ENCODE data around the gene AIG1.

Gene AIG1

DNA sequence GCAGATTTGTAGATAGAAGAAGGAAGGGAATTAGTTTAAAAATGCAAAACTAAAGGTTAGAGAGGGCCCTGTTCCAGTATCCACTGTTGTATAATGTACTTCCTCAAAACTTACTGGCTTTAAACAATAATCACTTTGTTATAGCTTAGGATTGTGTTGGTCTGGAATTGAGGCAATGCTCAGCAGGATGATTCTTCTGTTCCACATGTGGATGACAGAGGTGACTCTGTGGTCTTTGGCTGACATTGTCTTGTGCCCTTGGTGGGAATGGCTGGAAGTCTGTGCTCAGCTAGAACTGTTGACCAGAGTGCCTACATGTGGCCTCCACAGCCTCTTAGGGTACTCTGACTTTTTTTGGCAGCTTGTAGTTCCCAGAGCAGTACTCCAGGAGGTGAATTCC, 143.4 kb downstream of the AIG1 start:
- no peak for DNase-seq

DNA sequence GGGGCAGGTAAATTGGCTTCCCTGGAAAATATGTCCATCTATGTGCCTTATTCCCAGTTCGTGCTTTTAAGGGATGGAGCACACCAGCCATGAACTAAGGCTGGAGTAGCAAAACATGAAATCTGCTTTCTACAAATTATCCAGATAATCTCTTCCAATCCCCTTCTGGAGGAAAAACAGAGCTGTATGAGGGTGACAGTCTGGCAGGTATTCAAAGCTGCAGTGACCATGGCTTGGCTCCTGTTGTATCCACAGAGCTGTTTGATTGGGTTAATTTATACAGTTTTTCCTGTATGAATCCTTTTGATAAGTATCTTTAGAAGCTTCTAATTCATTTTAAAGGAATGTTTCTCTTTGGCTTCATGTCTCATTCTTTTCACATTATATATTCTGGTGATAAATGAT, 144.4 kb downstream of the AIG1 start:
- DNase-seq: no peak

DNA sequence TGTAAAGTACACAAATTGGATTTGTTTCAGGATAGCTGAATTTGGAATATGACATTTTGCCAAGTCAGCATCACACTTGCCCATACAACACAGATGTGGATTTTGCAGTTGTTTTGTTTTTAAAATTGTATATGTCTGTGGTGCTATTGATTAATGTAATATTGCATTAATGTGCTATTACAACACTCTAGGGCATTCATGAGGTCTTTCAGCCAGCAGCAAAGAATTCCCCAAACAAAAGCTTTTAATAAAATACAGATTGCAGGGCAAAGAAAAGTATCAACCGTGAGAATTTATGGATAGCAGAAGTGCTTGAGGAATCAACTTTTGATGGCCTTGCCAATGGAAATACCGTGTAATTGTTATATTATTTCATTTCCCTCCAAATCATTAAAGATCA, 144.9 kb downstream of the AIG1 start:
- no peak for DNase-seq

DNA sequence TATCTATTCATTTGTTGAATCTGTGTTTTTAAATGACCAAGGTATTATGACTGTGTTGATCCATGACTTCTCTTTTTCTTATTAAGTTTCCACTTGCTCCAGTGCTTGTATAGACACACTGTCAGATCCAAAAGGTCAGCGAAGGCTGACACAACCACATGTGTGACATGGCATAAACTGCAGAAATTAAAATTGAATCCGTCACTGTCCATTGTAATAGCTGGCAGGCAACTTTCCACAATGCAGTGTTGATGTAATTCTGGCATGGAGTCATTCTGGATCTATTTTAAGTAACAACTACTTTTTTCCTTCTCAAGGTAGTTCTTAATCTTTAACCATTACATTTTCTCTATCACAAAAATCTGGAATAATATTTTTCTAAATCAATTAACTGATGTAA, 145.3 kb downstream of the AIG1 start:
- no peak for DNase-seq

DNA sequence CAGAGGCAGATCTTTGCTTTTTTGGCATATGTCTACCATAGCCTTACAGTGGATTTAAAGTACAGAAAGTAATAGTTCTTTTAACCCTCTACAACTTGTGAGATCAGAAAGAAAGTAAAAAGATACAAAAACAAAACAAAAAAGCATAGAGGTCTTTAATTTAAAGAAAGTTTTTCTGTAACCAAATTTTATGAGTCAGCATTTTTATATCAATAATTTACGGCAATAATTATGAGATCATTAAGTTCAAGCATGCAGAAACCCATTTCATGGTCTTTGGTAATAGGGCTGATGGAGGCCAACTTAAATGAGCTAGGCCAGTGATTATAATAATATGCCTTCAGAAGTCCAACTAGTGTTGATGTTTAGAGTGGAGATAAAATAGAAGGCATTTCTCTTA, 145.9 kb downstream of the AIG1 start:
- no peak for DNase-seq

DNA sequence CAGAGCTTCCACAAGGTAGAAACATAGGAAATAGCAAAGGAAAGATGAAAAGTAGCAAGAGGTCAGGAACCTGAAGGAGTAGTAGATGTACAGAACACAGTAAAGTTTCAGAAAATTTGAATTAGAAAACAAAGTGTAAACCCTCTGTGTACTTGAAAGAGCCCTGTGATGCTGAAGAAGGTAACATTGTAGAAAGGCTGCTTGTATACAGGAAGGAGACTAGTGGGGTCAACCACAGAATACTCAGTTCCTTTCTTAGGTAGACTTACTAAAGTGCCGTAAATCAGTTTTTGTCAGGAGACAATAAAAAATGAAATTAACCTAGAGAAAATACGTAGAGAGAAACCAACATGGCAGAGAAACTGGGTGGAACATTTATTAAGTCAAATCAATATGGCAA, 149.7 kb downstream of the AIG1 start:
- no peak for DNase-seq

DNA sequence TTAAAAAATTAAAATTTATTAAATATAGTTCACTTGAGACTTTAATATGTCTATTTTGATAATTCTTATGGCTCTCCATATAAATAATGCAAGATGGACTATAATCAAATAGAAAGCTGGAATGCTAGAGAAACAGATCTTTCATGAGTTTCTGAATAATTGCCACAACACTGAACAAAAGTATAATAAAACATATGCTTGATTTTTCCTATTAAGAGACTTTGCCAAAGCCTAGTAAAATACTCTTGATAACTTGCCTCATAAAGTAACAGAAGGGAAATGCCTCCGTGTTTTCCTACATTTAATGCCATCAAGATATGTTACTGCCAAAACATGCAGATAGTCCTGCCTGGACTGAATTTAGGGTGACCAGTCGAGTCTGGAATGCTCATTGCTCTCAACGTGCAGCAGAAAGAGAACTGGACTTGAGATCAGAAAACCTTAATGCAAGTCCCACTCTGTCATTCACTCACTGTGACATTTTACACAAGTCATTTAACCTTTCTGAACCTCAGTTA, 153.2 kb downstream of the AIG1 start:
- no peak for DNase-seq

DNA sequence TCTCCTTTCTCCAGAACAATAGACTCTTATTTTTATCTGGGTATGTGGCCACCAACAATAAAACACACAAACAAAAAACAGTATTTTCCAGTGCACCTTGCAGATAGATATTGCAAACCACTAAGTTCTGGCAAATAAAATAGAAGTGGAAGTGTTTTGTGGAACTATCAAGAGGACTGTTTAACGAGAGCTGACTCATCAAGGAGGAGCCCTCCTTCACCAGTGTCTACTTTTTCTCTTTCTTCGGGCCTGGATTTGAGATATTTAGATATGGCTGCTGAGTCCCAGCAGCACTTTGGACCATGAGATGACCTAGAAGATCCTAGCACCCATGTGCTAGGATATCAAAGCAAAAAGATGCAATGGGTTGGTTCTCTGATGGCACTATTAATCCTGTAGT, 154.7 kb downstream of the AIG1 start:
- DNase-seq: no peak

DNA sequence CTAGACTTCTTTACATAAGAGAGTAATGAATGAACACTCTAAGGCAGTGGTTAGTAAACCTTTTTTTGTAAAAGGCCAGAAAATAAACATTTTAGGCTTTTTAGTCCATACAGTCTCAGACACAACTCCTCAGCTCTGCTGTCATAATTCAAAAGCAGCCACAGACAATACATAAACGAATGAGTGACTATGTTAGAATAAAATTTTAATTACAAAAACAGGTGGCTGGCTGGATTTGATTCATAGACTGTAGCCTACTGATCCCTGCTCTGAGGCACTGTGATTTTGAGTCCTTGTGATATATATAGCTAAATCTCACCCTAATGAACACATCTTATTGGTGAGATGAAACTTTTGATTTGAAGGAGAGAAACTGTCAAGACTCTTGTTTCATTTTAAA, 155.1 kb downstream of the AIG1 start:
- no peak for DNase-seq

DNA sequence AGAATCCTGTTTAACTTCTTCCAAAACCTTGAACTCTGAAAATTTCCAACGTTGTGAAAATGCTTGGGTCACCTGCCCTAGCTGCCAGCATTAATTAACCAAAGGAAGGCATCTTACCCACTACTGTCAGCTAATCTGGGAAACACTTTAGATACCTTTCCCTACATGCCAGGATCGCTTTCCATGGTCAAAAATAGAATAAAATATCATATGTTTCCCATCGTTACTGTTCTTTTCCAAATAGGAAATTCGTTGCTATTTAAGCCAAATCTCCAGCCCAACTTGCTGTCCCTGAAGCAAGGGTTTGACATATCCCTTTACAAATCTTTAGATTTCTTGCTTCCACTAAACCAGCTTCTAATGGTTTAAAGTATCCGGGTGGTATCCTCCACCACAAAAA, 157.5 kb downstream of the AIG1 start:
- no peak for DNase-seq

DNA sequence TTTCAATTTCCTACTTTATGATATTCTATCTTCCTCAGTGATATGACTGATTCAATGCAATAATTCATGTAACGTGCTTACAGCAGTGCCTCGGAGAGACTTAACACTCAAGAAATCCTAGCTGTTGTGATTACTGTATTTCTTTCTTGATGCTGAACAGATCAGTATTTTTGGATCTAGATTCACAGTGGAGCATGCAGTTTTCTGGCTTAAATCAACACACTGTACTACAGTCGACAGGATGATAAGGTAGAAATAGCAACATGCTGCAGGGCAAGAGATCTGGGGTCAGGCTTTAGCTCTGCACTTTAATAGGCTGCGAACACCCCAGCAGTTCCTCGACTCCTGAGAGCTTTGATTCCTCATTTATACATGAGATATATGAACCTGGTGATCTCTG, 161.0 kb downstream of the AIG1 start:
- DNase-seq: no peak

DNA sequence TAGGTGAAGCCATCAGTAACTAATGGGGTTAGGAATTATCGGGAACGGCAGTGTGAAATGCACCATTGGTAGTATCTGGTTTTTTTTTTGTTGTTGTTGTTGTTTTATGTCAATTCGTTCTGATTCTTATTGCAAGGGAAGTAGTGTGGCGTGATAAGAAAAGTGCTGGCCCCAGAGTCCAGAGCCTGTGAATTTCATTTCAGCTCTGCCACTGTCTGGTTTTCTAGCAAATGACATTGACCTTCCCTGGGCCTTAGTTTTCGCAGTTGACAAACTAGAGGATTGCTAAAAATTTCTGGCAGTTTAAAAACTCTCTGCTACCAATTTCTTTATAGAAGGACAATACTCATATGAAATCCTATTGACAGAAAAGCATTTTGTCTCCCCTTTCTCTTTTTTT, 161.6 kb downstream of the AIG1 start:
- no peak for DNase-seq

DNA sequence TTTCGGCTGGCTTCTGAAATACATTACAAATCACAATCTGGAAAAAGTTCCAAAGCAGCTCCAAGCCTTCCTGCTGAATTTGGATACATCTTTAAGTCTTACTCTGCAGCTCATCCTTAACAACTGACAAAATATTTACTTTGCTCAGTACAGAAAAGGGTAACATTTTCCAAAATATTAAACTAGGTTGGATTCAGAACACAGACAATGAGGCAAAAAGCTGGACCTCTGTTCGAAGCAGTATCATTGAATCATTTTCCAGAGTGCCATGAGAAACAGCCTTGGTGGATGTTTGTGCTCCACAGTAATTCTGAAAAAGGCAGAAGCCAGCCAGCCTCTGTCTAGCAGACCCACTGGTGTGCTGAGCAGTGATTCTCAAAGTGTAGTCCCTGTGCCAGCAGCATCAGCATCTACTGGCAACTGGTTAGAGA, 162.1 kb downstream of the AIG1 start:
- DNase-seq: no peak

DNA sequence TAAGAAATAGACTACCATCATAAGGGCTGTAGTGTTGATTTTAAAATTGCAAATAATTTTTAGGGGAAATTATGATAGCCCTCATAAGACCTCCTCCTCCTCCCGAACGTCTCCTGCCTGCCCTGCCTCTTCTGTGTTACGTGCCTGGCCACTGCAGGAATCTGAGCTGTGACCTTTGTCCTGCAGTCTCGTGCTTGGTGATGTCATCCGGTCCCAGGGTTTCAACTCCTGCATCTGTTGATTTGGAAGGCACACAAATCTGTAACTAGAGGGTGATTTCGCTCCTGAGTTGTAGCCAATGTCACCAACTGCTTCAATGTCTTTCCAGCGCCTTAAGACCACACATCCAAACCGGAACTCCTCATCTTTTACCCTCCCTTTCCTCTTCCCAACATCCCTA, 163.2 kb downstream of the AIG1 start:
- no peak for DNase-seq

DNA sequence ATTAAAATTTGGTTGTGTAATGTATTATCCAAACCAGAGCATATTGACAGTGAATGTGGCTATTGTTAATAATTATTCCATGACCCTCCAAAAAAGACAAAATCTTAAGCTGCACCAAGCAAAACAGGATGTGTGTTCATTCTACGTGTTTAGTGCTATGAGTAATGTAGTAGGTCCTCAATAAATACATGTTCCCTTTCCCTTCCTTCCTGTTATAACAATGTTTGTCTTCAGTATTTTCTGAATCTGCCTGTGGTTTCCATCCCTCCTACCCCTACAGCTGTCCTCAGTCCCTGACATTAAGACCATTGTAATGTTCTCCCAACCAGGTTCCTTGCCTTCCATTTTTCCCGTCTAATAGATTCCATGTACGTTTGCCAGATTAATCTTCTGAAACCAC, 163.8 kb downstream of the AIG1 start:
- DNase-seq: no peak

DNA sequence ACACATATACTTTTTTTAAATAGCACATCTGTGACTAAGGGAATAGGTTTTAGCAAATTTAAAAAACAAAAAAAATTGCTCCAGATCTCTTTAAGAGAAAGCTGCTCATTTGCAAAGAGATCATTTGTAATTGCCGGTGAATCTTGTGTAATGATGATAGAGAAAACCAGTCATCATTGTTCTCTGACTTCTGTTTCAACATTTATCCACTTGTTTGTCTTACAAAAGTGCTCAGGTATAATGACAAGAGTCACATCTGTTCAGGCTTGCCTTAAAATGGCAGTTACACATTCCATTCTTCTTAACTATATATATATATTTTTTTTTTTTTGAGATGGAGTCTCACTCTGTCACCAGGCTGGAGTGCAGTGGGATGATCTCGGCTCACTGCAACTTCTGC, 165.2 kb downstream of the AIG1 start:
- no peak for DNase-seq

DNA sequence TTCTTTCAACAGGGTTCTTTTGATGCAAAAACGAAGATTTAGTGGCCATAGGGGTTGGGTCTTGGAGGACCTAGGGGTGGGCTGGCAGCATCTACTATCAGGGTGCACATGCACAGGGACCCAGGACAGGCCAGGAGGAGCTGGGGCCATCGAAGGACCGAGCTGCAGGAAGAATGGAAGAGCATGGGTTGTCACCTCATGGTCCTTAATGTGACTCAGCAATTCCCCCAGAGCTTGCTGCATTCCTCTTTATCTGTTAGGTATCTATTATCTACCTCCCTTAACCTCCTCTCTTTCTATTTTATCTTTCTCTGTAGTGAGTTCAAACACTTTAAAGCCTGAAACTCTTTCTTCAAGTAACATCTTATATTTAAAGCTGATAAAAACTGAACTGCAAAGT, 167.0 kb downstream of the AIG1 start:
- no peak for DNase-seq

DNA sequence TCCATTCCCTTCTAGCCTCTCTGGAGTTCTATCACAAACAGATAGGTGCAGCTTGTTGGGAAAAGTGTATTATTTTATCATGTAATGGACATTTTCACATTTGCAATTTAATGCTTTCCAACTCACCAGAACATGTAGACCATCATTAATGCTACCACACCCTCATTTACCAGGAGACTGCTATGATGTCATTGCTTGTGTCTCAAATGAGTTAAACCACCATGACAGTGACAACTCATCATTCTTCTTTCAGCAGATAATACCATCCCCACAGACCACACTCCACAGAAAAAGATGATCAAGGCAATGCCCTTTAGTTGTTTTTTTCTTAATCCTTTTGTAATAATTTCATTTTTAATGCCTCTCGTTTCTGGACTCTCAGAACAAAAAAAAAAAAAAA, 168.7 kb downstream of the AIG1 start:
- DNase-seq: no peak

DNA sequence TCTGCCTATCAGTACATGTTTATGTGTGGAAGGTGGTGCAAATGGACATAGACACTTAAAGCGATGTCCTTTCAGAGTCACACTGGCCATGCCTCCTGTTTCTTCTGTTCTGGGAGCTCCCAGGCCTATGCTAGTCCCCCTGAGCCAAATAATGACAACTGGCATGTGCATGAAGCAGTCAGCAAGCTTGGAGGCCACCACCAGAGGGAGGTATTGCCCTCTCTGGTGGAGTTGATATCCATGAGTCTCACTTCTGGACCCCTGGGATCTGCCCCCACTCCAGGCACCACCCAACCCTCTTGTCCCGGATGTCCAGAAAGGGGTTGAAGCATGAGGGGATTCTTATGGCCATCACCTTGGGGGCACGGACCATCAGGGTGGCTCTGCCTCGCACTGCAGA, 172.2 kb downstream of the AIG1 start:
- DNase-seq: no peak

DNA sequence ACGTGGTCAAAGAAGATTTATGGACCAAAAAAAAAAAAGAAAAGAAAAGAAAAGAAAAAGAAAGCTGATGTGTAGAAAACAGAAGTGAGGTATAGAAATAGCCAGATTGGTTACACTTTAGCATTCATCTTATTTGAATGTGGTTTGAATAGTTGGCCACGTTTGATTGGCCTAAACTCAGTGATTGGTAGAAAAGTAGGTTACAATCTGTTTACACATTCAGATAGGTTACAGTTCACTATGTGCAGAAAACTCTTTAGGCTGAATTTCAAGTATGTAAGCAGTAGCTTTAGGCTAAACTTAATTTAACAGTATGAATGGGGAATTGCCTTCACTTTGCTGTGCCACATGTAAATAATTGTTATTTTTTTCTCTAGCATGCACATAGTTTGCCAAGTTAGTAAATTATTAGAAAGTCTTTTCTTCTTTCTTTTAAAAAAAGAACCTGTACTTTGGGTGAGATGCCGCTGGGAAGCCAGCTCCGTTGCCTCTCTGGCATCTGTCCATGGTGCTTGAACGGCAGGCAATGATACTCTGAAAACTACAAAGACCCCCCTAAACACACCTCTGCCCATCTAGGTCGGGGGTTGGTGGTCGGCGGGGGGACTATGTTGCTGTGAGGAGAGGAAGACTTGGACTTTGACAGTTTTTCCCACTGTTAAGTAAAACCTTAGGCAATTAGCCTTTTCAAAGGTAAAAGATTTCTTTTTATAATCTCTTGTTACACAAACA, 173.0 kb downstream of the AIG1 start:
- no peak for DNase-seq

DNA sequence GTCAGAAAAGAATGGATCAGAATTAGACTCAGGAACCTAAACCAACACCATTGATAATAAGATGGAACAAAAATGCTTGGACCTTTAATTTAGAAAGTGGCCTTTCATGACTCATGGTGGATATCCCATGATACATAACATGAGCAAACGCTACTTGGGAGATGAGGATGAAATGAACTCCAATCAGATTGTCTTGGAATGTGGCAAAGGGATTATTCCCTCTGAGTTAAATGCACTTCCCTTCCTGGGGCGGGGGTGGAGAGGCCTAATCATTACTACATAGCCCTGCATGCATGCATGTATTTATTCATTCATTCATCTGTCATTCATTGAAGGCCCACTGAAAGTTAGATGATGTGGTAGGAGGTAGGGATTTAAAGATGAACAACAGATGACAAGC, 174.0 kb downstream of the AIG1 start:
- no peak for DNase-seq

DNA sequence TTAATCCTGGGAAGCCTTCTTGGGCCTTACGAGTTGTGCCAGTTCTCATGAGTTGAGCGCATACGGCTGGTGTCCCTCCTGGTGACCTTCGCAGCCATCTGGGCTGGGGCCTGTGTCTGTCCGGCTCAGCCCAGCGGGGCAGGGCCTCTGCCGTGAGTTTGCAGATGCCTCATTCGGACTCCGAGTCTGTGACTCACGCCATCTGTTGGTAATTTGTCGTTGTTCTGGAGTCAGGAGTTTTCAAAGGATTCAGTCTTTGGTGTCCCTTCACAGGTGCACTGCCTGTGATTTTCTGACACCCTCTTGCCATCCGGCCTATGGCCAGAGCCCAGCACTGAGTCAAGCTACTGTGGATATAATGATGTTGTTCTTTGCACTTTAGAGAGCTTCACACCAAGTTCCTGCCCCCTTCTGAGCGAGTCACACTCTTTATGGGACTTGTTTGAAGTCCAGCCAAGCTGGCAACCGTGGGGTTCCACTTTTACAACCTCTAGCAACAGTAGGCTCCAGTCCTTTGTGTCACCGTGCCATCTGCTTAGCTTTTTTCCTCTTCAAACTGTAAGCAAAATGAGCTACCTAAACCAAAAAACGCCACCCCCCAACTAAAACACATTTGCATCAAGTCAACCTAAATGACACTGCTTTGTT, 175.6 kb downstream of the AIG1 start:
- DNase-seq: no peak

DNA sequence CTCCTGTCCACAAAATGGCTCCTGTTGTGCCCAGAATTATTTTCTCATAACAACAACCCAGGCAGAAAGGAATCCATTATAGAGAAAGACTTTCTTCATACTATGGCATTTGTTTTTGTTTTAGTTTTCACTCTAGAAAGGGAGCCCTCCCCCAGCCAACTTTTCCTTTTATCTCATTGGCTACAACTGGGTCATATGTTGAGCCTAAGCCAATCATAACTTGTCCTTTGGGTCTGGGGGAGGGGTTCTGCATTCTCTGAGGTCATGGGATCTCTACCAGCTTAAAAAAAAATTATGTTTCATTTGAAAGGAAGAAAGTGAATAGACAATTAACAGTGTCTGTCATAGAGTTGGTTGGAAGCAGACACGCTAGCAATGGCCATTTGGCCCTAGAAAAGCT, 177.6 kb downstream of the AIG1 start:
- no peak for DNase-seq

DNA sequence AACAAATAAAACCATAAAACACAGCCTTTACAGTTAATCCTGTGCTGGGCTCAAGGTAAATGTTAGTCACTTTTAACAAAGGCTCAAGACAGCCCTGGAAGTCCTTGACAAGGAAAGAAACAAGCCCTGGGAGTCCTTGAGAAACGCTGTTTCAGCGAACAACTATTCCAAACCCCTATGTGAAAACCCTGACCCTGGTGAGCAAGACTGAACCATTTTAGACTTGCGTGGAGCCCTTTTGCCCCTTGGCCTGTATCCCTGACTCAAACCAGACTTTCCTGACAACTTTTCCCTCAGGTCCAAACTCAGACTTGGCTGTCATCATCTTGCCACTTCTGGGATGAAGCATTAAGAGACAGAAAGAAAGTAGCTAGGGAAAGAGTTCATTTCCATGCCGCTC, 180.4 kb downstream of the AIG1 start:
- DNase-seq: no peak

DNA sequence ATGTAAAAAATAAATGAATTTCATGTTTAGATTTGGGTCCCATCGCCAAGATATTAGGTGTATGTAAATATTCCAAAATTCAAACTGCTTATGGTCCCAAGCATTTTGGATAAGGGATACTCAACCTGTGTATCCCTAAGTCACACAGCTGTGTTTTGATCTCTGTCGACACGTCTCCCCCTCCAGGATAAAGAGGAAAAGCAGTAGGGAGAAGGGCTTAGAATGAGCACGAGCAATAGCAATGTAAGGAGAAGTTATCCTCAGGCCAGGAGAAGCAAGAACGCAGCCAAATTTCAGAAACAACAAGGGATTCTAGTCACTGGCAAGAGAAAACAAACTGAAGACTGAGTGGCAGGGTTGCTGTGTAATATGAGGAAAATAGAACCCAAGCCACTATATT, 181.2 kb downstream of the AIG1 start:
- no peak for DNase-seq

Measured in activated CD4-positive, CD25-positive, alpha-beta regulatory T cell (primary cell).